ENCODE results near the gene SPOCK3. TPM values are rescaled to one million over a fixed set of nuclear protein-coding genes. Genes with fewer than 3 reads are reported as not detected.

SPOCK3 gene
- total RNA-seq, 1 donor from 2014 or later: 0.53 TPM

DNA sequence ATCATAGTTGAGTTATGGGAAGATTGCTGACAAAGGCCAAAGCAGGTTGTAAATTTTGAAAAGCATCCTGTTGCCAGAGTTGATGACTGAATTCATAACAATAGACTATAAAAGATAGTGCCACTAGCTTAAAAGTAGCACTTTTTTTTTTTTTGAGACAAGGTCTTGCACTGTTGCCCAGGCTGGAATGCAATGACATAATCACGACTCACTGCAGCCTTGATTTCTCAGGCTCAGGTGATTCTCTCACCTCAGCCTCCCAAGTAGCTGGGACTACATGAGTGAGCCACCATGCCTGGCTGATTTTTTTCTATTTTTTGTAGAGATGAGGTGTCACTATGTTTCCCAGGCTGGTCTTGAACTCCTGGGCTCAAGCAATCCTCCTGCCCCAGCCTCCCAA lies 122.7 kb downstream of the SPOCK3 start:
- Histone ChIP-seq H3K4me3 (ENCODE audit: low read depth, low read length) (no peak overlapping the region), H3K36me3 (ENCODE audit: control insufficient read depth, insufficient read depth, low read length) (no peaks in the 10 kb centered on the region), H3K27me3 (ENCODE audit: control insufficient read depth, insufficient read depth, low read length) (no peaks in the 10 kb centered on the region)
- TF ChIP-seq, protein P1, sequence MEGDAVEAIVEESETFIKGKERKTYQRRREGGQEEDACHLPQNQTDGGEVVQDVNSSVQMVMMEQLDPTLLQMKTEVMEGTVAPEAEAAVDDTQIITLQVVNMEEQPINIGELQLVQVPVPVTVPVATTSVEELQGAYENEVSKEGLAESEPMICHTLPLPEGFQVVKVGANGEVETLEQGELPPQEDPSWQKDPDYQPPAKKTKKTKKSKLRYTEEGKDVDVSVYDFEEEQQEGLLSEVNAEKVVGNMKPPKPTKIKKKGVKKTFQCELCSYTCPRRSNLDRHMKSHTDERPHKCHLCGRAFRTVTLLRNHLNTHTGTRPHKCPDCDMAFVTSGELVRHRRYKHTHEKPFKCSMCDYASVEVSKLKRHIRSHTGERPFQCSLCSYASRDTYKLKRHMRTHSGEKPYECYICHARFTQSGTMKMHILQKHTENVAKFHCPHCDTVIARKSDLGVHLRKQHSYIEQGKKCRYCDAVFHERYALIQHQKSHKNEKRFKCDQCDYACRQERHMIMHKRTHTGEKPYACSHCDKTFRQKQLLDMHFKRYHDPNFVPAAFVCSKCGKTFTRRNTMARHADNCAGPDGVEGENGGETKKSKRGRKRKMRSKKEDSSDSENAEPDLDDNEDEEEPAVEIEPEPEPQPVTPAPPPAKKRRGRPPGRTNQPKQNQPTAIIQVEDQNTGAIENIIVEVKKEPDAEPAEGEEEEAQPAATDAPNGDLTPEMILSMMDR (IDR thresholded peaks at IDR 0.05; ENCODE audit: insufficient read depth, low read length, severe bottlenecking): no peak
- DNase-seq (ENCODE audit: low read depth) (peak; percentile 72), FAIRE-seq (no peak)

DNA sequence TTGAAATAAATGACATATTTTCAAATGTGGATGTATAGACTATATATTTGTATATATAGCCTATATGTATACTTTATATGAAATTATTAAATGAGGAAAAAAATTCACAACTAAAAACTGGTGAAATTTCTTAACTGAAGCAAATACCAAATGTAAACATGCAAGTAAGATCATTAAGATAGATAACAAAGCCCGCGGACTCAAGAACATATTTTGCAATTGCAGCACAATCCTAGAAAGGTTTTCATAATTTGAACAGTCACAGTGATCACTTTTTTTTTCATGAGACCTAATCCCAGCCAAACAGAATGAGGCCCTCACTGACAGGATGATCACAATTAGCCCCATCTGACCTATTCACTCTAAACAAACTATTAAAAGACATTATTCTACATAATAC lies 123.2 kb downstream of the SPOCK3 start:
- Histone ChIP-seq H3K36me3 (ENCODE audit: control insufficient read depth, insufficient read depth, low read length) (no peaks in the 10 kb centered on the region), H3K4me3 (ENCODE audit: low read depth, low read length) (no peak overlapping the region), H3K27me3 (ENCODE audit: control insufficient read depth, insufficient read depth, low read length) (no peaks in the 10 kb centered on the region)
- TF ChIP-seq, protein P1 (IDR thresholded peaks at IDR 0.05; ENCODE audit: insufficient read depth, low read length, severe bottlenecking): no peak
- DNase-seq (ENCODE audit: low read depth) (no peak), FAIRE-seq (no peak)

DNA sequence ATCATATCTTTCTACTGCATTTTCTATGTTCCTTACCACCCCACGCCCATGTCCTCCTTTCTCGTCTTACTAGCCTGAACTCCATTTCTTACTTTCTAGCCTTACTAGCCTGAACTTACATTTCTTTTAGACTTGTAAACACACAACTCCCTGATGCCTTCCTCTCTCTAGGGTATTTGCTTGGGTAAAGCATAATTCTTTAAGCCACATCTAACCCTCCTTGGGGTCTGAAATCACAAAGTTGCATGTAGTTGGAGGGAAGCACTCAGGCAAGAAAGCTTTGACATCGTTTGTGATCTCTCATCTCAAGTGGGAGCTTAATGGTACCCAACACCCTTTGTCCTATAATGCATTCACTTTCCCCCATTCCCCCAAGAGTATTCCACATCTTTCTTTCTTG lies 124.4 kb downstream of the SPOCK3 start:
- DNase-seq (ENCODE audit: low read depth) (no peak), FAIRE-seq (no peak)
- no peaks in the 10 kb centered on the region for H3K36me3 ChIP-seq (ENCODE audit: control insufficient read depth, insufficient read depth, low read length)
- H3K4me3 ChIP-seq (ENCODE audit: low read depth, low read length): no peak overlapping the region
- H3K27me3 ChIP-seq (ENCODE audit: control insufficient read depth, insufficient read depth, low read length): no peaks in the 10 kb centered on the region
- TF ChIP-seq, protein P1 (IDR thresholded peaks at IDR 0.05; ENCODE audit: insufficient read depth, low read length, severe bottlenecking): no peak

DNA sequence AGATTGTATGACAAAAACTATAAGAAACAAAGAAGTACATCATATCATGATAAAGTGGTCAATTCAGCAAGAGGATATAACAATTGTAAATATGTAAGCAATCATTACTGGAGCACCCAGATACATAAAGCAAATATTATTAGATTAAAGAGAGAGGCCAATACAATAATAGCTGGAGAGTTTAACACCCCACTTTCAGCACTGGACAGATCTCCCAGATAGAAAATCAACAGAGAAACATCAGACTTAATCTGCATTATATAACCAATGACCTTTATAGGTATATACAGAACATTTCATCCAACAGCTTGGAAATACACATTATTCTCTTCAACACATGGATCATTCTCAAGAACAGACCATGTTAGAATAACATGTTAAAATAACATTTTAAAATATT lies 128.4 kb downstream of the SPOCK3 start:
- FAIRE-seq: no peak
- no peaks in the 10 kb centered on the region for H3K27me3 ChIP-seq (ENCODE audit: control insufficient read depth, insufficient read depth, low read length)
- no peak for DNase-seq (ENCODE audit: low read depth)
- H3K4me3 ChIP-seq (ENCODE audit: low read depth, low read length): no peak overlapping the region
- H3K36me3 ChIP-seq (ENCODE audit: control insufficient read depth, insufficient read depth, low read length): no peaks in the 10 kb centered on the region
- TF ChIP-seq, protein P1 (IDR thresholded peaks at IDR 0.05; ENCODE audit: insufficient read depth, low read length, severe bottlenecking): no peak

DNA sequence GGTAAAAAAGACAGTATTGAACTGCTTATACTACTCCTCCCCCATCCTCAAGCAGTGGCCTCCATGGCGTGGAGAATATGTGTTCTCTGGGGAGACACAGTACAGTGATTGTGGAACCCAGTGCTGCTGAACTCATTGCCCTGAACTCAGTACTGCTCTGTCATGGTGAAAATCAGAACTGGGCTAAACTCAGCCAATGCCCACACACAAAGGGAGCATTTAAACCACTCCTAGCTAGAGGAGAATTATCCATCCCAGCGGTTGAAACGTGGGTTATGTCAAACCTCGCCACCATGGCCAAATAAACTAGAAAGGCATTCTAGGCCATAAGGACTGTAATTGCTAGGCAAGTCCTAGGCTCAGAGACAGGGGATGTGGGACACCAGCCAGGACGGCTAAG lies 131.8 kb downstream of the SPOCK3 start:
- TF ChIP-seq, protein P1 (IDR thresholded peaks at IDR 0.05; ENCODE audit: insufficient read depth, low read length, severe bottlenecking): no peak
- no peaks in the 10 kb centered on the region for H3K27me3 ChIP-seq (ENCODE audit: control insufficient read depth, insufficient read depth, low read length)
- no peaks in the 10 kb centered on the region for H3K36me3 ChIP-seq (ENCODE audit: control insufficient read depth, insufficient read depth, low read length)
- no peak for DNase-seq (ENCODE audit: low read depth)
- FAIRE-seq: no peak
- H3K4me3 ChIP-seq (ENCODE audit: low read depth, low read length): no peak overlapping the region

DNA sequence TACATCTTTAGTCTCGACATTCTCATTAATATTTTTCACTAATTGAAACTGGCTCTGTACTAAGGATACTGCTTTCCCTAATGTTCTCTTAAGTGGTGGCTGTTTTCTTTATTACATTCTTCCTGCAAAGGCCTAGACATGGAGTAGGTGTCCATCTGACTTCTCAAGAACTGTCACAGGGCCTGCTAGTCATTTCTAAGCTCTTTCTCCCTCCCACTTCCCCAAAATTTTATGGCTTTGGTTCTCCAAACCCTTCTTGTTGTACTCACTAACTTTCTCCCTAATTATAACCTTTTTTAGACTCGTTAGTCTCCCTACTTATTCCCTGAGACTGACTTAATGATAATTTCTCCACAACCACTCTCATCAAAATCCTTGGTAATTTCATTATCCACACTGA lies 133.3 kb downstream of the SPOCK3 start:
- Histone ChIP-seq H3K4me3 (ENCODE audit: low read depth, low read length) (no peak overlapping the region), H3K27me3 (ENCODE audit: control insufficient read depth, insufficient read depth, low read length) (no peaks in the 10 kb centered on the region), H3K36me3 (ENCODE audit: control insufficient read depth, insufficient read depth, low read length) (no peaks in the 10 kb centered on the region)
- FAIRE-seq (no peak), DNase-seq (ENCODE audit: low read depth) (no peak)
- TF ChIP-seq, protein P1 (IDR thresholded peaks at IDR 0.05; ENCODE audit: insufficient read depth, low read length, severe bottlenecking): no peak
